Measurements from ENCODE around the gene CCDC188. TPM values are rescaled to one million over a fixed set of nuclear protein-coding genes. Genes with fewer than 3 reads are reported as not detected.
A peak's percentile ranks its signal among the peaks of the same experiment; 100 is the strongest.

Gene CCDC188
- total and polyA plus RNA-seq, 9 of the 15 experiments (the other 6 are each of a cell fraction or from before 2014, with no cell fraction given): not detected

- TF ChIP-seq LARP7 (IDR thresholded peaks at IDR 0.05) (no peak), FOXK1 (CRISPR knock-in tag; IDR thresholded peaks at IDR 0.05; ENCODE audit: borderline replicate concordance) (peak; percentile 65; the same call in 1 of the 2 replicates), SMARCC2 (IDR thresholded peaks at IDR 0.05; ENCODE audit: low read depth) (no peak)
Observed at GRCh38 chr22:20156042-20156389, 5.2 kb upstream of the CCDC188 start (continued).

- CTCF ChIA-PET (ENCODE audit: low intra/inter-chr PET ratio): interaction anchor here (2.0 to 5.5 kb wide), 4 partner anchors 83 to 301 kb away, joined by 17 to 126 read pairs (median 42); partner anchors contain the start of gene RTN4R
- intact Hi-C loops (cut with micrococcal nuclease) (loop anchor here (5.0 to 10.0 kb wide), 2 partner anchors 37 to 259 kb away; no protein-coding TSS in a partner anchor), in situ Hi-C loops (cut with MboI) (loop anchor here (5.0 to 25.0 kb wide), 3 partner anchors 137 to 532 kb away; no protein-coding TSS in a partner anchor)
- BruUV-seq (replicated peaks): no TSS peak
- Histone ChIP-seq H3K9ac (ENCODE audit: insufficient read depth in 1 of 2, low read depth in 2 of 2, low read length in 2 of 2) (peak overlapping the region in 1 of 2 experiments; percentile 29; a peak in 1 of 4 replicates), H3K79me2 (ENCODE audit: control insufficient read depth, insufficient read depth, low read length) (no peaks in the 10 kb centered on the region), H3K4me3 (no peak overlapping the region), H4K20me1 (replicated peaks; ENCODE audit: control insufficient read depth, insufficient read depth, low read length) (peaks cover 45% of the 10 kb centered on the region), H2AFZ (ENCODE audit: low read depth, low read length) (no peak overlapping the region), H3K27ac (ENCODE audit: extremely low read depth, low read depth, low read length) (no peak overlapping the region), H3K27me3 (ENCODE audit: control insufficient read depth in 2 of 2, insufficient read depth in 2 of 2, low read length in 2 of 2) (peaks cover 33 to 75% of the 10 kb centered on the region in 2 experiments; a peak in 4 of 5 replicates), H3K36me3 (ENCODE audit: control insufficient read depth, insufficient read depth, low read length) (no peaks in the 10 kb centered on the region), H3K9me3 (replicated peaks; ENCODE audit: control insufficient read depth, insufficient read depth, low read depth, low read length) (no peaks in the 10 kb centered on the region), H3K4me2 (ENCODE audit: insufficient read depth, low read length) (no peak overlapping the region), H3K4me1 (replicated peaks in 1 of 2; ENCODE audit: control insufficient read depth in 2 of 2, insufficient read depth in 2 of 2, low read length in 2 of 2) (peaks cover 0 to 74% of the 10 kb centered on the region in 2 experiments; a peak in 2 of 5 replicates), H3K9me1 (ENCODE audit: control insufficient read depth, insufficient read depth, low read length) (no peaks in the 10 kb centered on the region)
- POLR2A ChIA-PET: interaction anchor here (0.7 to 1.4 kb wide), 2 partner anchors 38 to 128 kb away, joined by 4 to 5 read pairs; no protein-coding TSS in a partner anchor
- WGBS (ENCODE audit: insufficient coverage, low coverage, missing lambda C conversion rate): 3% methylated on average over 30 of the region's 30 CpGs
- FAIRE-seq (no peak), DNase-seq (ENCODE audit: extremely low read depth in 1 of 4, low spot score in 3 of 4) (peak in 2 of 4 experiments; percentile 80 to 86), ATAC-seq (peak; percentile 3; the same call in 2 of the 3 replicates)
- TF ChIP-seq PKNOX1 (IDR thresholded peaks at IDR 0.05) (no peak), ID3 (CRISPR knock-in tag; IDR thresholded peaks at IDR 0.05) (no peak), ID3 (tag; IDR thresholded peaks at IDR 0.05) (no peak), SMARCA4 (IDR thresholded peaks at IDR 0.05) (no peak), ZNF277 (CRISPR knock-in tag; IDR thresholded peaks at IDR 0.05; ENCODE audit: borderline replicate concordance) (no peak), YY1 (IDR thresholded peaks at IDR 0.05; ENCODE audit: borderline replicate concordance in 1 of 3, control insufficient read depth in 1 of 3, extremely low read depth in 1 of 3, insufficient read depth in 3 of 3, insufficient read length in 1 of 3, insufficient replicate concordance in 2 of 3, low read depth in 1 of 3, low read length in 2 of 3) (peak in 2 of 3 experiments; percentile 32 to 35), ZC3H8 (IDR thresholded peaks at IDR 0.05) (no peak), GTF2F1 (IDR thresholded peaks at IDR 0.05; ENCODE audit: low read depth, low read length) (no peak), SREBF1 (IDR thresholded peaks at IDR 0.05; ENCODE audit: borderline replicate concordance, low read depth, low read length) (no peak), NCOA4 (IDR thresholded peaks at IDR 0.05; ENCODE audit: partially characterized antibody) (no peak), ATF6 (CRISPR knock-in tag; IDR thresholded peaks at IDR 0.05) (no peak), CTBP1 (IDR thresholded peaks at IDR 0.05; ENCODE audit: borderline replicate concordance) (no peak)
Observed at GRCh38 chr22:20155330-20156041, 4.6 kb upstream of the CCDC188 start.
